ENCODE results near the gene PTH. TPM values are rescaled to one million over a fixed set of nuclear protein-coding genes. Genes with fewer than 3 reads are reported as not detected.

PTH gene
- total RNA-seq, 1 experiment from 2014 or later: not detected

DNA sequence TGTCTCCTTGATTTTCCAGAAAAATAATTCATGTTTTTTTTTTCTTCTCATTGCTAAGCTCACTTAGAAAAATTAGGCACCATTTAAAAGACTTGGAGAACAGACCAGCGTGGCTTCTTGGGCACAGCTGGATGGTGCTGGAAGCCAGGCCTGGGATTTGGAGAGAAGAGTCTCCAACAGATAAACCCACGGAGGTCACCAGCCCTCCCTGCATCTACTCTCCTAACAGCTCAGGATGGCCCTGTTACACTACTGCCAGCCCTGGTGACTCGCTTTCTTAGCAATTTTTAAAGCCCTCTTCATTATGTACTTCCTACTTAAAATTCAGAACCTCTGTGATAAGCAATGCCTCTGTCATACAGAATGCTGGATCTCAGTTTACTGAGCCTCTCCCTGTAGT is 1.7 kb downstream of the PTH start:
- Mint-ChIP-seq H3K27ac (no peak overlapping the region), H3K9me3 (no peaks in the 10 kb centered on the region; a peak in 1 of 5 replicates), H3K27me3 (ENCODE audit: low read depth) (no peaks in the 10 kb centered on the region), H3K36me3 (ENCODE audit: insufficient read depth in 1 of 3, low read depth in 3 of 3) (no peaks in the 10 kb centered on the region), H3K4me1 (no peaks in the 10 kb centered on the region), H3K4me3 (no peak overlapping the region)
- H3K18ac ChIP-seq (ENCODE audit: insufficient read length, low read depth, low read length): no peak overlapping the region
- H3K79me2 ChIP-seq (ENCODE audit: insufficient read depth, low read length): no peaks in the 10 kb centered on the region
- H2BK120ac ChIP-seq (ENCODE audit: low read depth, low read length, poor library complexity, severe bottlenecking): no peak overlapping the region
- no peaks in the 10 kb centered on the region for H3K9me3 ChIP-seq (ENCODE audit: control insufficient read depth, low read depth, low read length)
- no peak overlapping the region for H3K4ac ChIP-seq (ENCODE audit: low read depth, low read length)
- no peak overlapping the region for H2BK15ac ChIP-seq (ENCODE audit: low read depth, low read length)
- H3K79me1 ChIP-seq (ENCODE audit: insufficient read depth, low read depth, low read length, poor library complexity, severe bottlenecking): no peaks in the 10 kb centered on the region
- H2BK5ac ChIP-seq (ENCODE audit: insufficient read length, low read length): no peak overlapping the region
- H3K14ac ChIP-seq (ENCODE audit: insufficient read depth, low read length): no peak overlapping the region
- no peaks in the 10 kb centered on the region for H3K23me2 ChIP-seq (ENCODE audit: insufficient read length, low read depth, low read length, poor library complexity, severe bottlenecking)
- TF ChIP-seq, protein P1, sequence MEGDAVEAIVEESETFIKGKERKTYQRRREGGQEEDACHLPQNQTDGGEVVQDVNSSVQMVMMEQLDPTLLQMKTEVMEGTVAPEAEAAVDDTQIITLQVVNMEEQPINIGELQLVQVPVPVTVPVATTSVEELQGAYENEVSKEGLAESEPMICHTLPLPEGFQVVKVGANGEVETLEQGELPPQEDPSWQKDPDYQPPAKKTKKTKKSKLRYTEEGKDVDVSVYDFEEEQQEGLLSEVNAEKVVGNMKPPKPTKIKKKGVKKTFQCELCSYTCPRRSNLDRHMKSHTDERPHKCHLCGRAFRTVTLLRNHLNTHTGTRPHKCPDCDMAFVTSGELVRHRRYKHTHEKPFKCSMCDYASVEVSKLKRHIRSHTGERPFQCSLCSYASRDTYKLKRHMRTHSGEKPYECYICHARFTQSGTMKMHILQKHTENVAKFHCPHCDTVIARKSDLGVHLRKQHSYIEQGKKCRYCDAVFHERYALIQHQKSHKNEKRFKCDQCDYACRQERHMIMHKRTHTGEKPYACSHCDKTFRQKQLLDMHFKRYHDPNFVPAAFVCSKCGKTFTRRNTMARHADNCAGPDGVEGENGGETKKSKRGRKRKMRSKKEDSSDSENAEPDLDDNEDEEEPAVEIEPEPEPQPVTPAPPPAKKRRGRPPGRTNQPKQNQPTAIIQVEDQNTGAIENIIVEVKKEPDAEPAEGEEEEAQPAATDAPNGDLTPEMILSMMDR (conservative IDR thresholded peaks at IDR 0.05): no peak
- no peak overlapping the region for H2AK5ac ChIP-seq (ENCODE audit: insufficient read length, low read length)
- H2BK12ac ChIP-seq (ENCODE audit: insufficient read length, low read depth, low read length): no peak overlapping the region
- no peak overlapping the region for H3T11ph ChIP-seq (ENCODE audit: low read length)
- H3K9ac ChIP-seq (ENCODE audit: extremely low read depth, insufficient read length, low read length): no peak overlapping the region
- no peak overlapping the region for H3K4me2 ChIP-seq (ENCODE audit: insufficient read depth, insufficient read length, low read length)
- H4K91ac ChIP-seq (ENCODE audit: insufficient read length, low read depth, low read length): no peak overlapping the region
- H3K27me3 ChIP-seq (ENCODE audit: insufficient read depth, low read length): no peaks in the 10 kb centered on the region
- H4K8ac ChIP-seq (replicated peaks; ENCODE audit: insufficient read length, low read depth, low read length): no peak overlapping the region
- no peaks in the 10 kb centered on the region for H3K4me1 ChIP-seq (ENCODE audit: insufficient read depth, low read length)
- H4K20me1 ChIP-seq (ENCODE audit: control insufficient read depth, insufficient read depth, insufficient read length): no peaks in the 10 kb centered on the region
- WGBS (ENCODE audit: extremely low coverage, insufficient read length, low lambda C conversion rate): no CpG with 5 or more reads among the region's 3 CpGs
- DNase-seq: no peak
- H4K5ac ChIP-seq (ENCODE audit: insufficient read length, low read depth, low read length): no peak overlapping the region
- H3K27ac ChIP-seq (ENCODE audit: insufficient read length, low read depth, low read length): no peak overlapping the region
- H2AFZ ChIP-seq (ENCODE audit: low read length): no peak overlapping the region
- no peak overlapping the region for H2BK20ac ChIP-seq (ENCODE audit: low read depth, low read length, poor library complexity, severe bottlenecking)
- no peak overlapping the region for H3K56ac ChIP-seq (ENCODE audit: insufficient read length, low read depth, low read length)
- no peak overlapping the region for H3K23ac ChIP-seq (ENCODE audit: insufficient read length, low read depth, low read length)
